CD4-positive, alpha-beta T cell (primary cell): ENCODE results near the gene ANXA3. TPM values are rescaled to one million over a fixed set of nuclear protein-coding genes. Genes with fewer than 3 reads are reported as not detected.

ENCODE experiments used
- ATAC-seq: fragments of 200-7000 bp; cut with Tn5 transposase; one replicate; pipeline ENCODE4 v1.10.0; 2022; ENCODE audit warnings: mild to moderate bottlenecking; ENCODE audit not compliant: poor library complexity
- CTCF ChIA-PET: fragments of 350-600 bp; sonication (Branson Sonifier 250); formaldehyde crosslinking; loops from one replicate; lab custom pipeline; 2021; ENCODE audit warnings: antibody characterized with exemption, inconsistent platforms; lab: Charles Lee
- POLR2A ChIA-PET: fragments of 350-600 bp; sonication (Branson Sonifier 250); formaldehyde crosslinking; loops from one replicate; lab custom pipeline; 2021; ENCODE audit warnings: antibody characterized with exemption, inconsistent platforms; lab: Charles Lee
- DNase-seq, 14 experiments: peaks; one replicate each; pipeline ENCODE4 v3.0.0-alpha.2; 2013 to 2020; ENCODE audit warnings: mixed read lengths in 2 of 14
- H3K27ac ChIP-seq, 2 donors: one replicate each; pipeline versions ENCODE4 v1.5.1 to v1.7.0; 2013; ENCODE audit warnings: low read length in 2 of 2, low read depth in 1 of 2, mild to moderate bottlenecking in 1 of 2
- H3K27me3 ChIP-seq, 2 experiments: 1 replicate in 1 of 2; 2 replicates in 1 of 2; pipeline versions ENCODE4 v1.6.1 to v1.7.0; 2013; ENCODE audit warnings: low read length in 2 of 2, control low read depth in 1 of 2, mild to moderate bottlenecking in 1 of 2, moderate library complexity in 1 of 2; ENCODE audit not compliant: insufficient read depth in 2 of 2, control insufficient read depth in 1 of 2
- H3K36me3 ChIP-seq: one replicate; pipeline ENCODE4 v1.6.1; 2013; ENCODE audit warnings: low read length, control low read depth; ENCODE audit not compliant: insufficient read depth
- H3K4me1 ChIP-seq: one replicate; pipeline ENCODE4 v1.6.1; 2013; ENCODE audit warnings: low read length, control low read depth; ENCODE audit not compliant: insufficient read depth
- H3K4me3 ChIP-seq: one replicate; pipeline ENCODE4 v1.5.1; 2013; ENCODE audit warnings: mild to moderate bottlenecking, low read length, moderate library complexity
- H3K9me3 ChIP-seq, 2 experiments: 1 replicate in 1 of 2; 2 replicates in 1 of 2; pipeline versions ENCODE4 v1.6.1 to v1.7.0; 2013; ENCODE audit warnings: low read length in 2 of 2, mild to moderate bottlenecking in 2 of 2, control low read depth in 1 of 2, moderate library complexity in 1 of 2; ENCODE audit not compliant: control insufficient read depth in 1 of 2, insufficient read depth in 1 of 2
- H3K27ac Mint-ChIP-seq: one replicate; pipeline ENCODE4 v1.8.0; 2020; ENCODE audit warnings: mixed read lengths
- H3K27me3 Mint-ChIP-seq: one replicate; pipeline ENCODE4 v1.8.0; 2021; ENCODE audit warnings: mixed read lengths
- H3K36me3 Mint-ChIP-seq: one replicate; pipeline ENCODE4 v1.8.0; 2021; ENCODE audit warnings: low read depth, mixed read lengths
- H3K4me1 Mint-ChIP-seq: one replicate; pipeline ENCODE4 v1.8.0; 2021; ENCODE audit warnings: low read depth, mixed read lengths
- H3K4me3 Mint-ChIP-seq: one replicate; pipeline ENCODE4 v1.8.0; 2020; ENCODE audit warnings: mild to moderate bottlenecking, mixed read lengths
- H3K9me3 Mint-ChIP-seq: one replicate; pipeline ENCODE4 v1.8.0; 2020; ENCODE audit warnings: mixed read lengths
- CTCF ChIP-seq: fragments of 200-600 bp; IDR thresholded peaks from one replicate; pipeline ENCODE4 v1.8.0; 2022; ENCODE audit warnings: antibody characterized with exemption, mild to moderate bottlenecking
- intact Hi-C, 2 experiments: fragments of 100-400 bp; cut with DNase I in 1 of 2; cut with micrococcal nuclease in 1 of 2; formaldehyde crosslinking; loops; one replicate each; pipeline versions ENCODE4 v1.15.1 to v1.9.0; 2023 to 2025; cut with DNase I, micrococcal nuclease
- total RNA-seq, 174 experiments: library from RNA in 2 of 174; stranded (reverse) in 2 of 174; gene quantifications; one replicate each; pipeline ENCODE4 v1.2.3 and lab custom pipeline; 2021 to 2026

Gene ANXA3
- total RNA-seq, 2 experiments from 2014 or later = not detected

- no peak overlapping the region for H3K4me3 Mint-ChIP-seq
- ATAC-seq (no peak), DNase-seq (no peak)
- H3K27me3 Mint-ChIP-seq = no peaks in the 10 kb centered on the region
- H3K27ac Mint-ChIP-seq = no peak overlapping the region
- Histone ChIP-seq H3K9me3 (no peaks in the 10 kb centered on the region), H3K27ac (no peak overlapping the region), H3K4me3 (no peak overlapping the region), H3K36me3 (no peaks in the 10 kb centered on the region), H3K27me3 (no peaks in the 10 kb centered on the region), H3K4me1 (no peaks in the 10 kb centered on the region)
- intact Hi-C loops = loop anchor here in 1 of 2 experiments (10.0 kb wide), 1 partner anchor 549 kb away; no protein-coding TSS in a partner anchor
- H3K36me3 Mint-ChIP-seq = no peaks in the 10 kb centered on the region
- ChIA-PET POLR2A (no interaction called here), CTCF (no interaction called here)
- no peak for TF ChIP-seq CTCF
- H3K9me3 Mint-ChIP-seq = no peaks in the 10 kb centered on the region
- no peaks in the 10 kb centered on the region for H3K4me1 Mint-ChIP-seq
These were observed 38.1 kb upstream of the ANXA3 start for GRCh38 chr4:78513411-78513975.

DNA sequence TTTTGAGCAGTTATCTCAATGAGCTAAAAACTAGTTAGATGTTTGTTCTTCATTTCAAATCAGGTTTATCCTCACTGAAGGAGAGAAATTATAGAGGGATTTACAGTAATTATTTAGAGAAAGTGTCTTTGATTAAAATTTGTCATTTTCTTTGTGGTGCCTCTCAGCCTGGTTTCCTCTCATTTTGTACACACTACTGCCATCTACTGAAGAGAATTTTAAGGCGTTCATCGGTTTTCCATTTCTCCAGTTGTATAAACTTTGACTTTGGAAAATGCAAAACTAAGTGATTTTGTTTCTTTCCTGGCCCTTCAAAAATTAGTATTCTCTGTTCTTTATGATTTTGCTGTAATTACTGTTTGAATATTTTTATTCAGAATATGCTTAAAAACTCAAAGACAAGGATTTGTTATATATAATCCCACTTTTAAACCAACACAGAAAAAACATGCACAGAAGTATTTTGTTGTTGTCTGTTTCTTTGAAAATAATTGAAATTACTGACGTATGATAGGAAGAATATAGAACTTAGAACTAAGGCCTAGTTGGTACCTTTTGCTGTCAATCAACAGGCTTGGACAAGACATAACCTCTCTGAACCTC, 34.4 kb upstream of the ANXA3 start:
- Histone ChIP-seq H3K4me1 (no peaks in the 10 kb centered on the region), H3K36me3 (no peaks in the 10 kb centered on the region), H3K27ac (no peak overlapping the region), H3K27me3 (no peaks in the 10 kb centered on the region), H3K9me3 (no peaks in the 10 kb centered on the region), H3K4me3 (no peak overlapping the region)
- Mint-ChIP-seq H3K9me3 (no peaks in the 10 kb centered on the region), H3K4me1 (no peaks in the 10 kb centered on the region), H3K4me3 (no peak overlapping the region), H3K36me3 (no peaks in the 10 kb centered on the region), H3K27me3 (no peaks in the 10 kb centered on the region), H3K27ac (no peak overlapping the region)
- TF ChIP-seq CTCF = peak; percentile 35
- intact Hi-C loops = loop anchor here (5.0 to 10.0 kb wide), 2 partner anchors 552 to 1130 kb away; no protein-coding TSS in a partner anchor
- ATAC-seq (no peak), DNase-seq (peak in 2 of 14 experiments; percentile 3 to 7)
- ChIA-PET CTCF (no interaction called here), POLR2A (no interaction called here)

GRCh38 chr4:78518561-78518960, 33.0 kb upstream of the ANXA3 start:
- ChIA-PET POLR2A (no interaction called here), CTCF (no interaction called here)
- Histone ChIP-seq H3K9me3 (no peaks in the 10 kb centered on the region), H3K27ac (no peak overlapping the region), H3K4me3 (no peak overlapping the region), H3K4me1 (no peaks in the 10 kb centered on the region), H3K36me3 (no peaks in the 10 kb centered on the region), H3K27me3 (no peaks in the 10 kb centered on the region)
- H3K4me1 Mint-ChIP-seq = no peaks in the 10 kb centered on the region
- no peak overlapping the region for H3K4me3 Mint-ChIP-seq
- H3K27ac Mint-ChIP-seq = no peak overlapping the region
- intact Hi-C loops = loop anchor here (5.0 to 10.0 kb wide), 2 partner anchors 554 to 1131 kb away; no protein-coding TSS in a partner anchor
- DNase-seq (no peak), ATAC-seq (no peak)
- H3K27me3 Mint-ChIP-seq = no peaks in the 10 kb centered on the region
- no peaks in the 10 kb centered on the region for H3K36me3 Mint-ChIP-seq
- no peak for TF ChIP-seq CTCF
- no peaks in the 10 kb centered on the region for H3K9me3 Mint-ChIP-seq
